Activated gamma-delta T cell treated with anti-CD3 and anti-CD28 coated beads, Interleukin-2, amount 50 U/mL, for 16 hours (primary cell): ENCODE data around the gene SALL2.

Experiments used
- DNase-seq: peaks from one replicate; pipeline ENCODE4 v3.0.0-alpha.2; 2020; ENCODE audit warnings: low read depth

Gene SALL2

DNA sequence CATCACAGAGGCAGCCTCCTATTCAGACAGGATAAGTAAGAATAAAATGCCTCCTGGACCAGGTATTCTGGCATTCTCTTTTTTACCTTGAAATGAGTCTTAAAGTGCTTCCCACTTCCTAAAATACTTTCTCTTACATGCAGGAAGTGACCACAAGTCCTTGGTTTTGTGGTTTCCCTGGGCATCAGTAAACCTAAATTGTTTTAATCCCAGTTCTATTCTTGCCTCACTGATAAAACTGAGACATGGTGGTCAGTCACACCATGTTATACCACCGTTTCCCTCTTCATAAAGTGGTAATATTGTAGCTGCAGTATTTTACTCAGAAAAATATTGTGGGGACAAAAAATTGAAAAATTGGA, 1.2 kb upstream of the SALL2 start:
- no peak for DNase-seq

DNA sequence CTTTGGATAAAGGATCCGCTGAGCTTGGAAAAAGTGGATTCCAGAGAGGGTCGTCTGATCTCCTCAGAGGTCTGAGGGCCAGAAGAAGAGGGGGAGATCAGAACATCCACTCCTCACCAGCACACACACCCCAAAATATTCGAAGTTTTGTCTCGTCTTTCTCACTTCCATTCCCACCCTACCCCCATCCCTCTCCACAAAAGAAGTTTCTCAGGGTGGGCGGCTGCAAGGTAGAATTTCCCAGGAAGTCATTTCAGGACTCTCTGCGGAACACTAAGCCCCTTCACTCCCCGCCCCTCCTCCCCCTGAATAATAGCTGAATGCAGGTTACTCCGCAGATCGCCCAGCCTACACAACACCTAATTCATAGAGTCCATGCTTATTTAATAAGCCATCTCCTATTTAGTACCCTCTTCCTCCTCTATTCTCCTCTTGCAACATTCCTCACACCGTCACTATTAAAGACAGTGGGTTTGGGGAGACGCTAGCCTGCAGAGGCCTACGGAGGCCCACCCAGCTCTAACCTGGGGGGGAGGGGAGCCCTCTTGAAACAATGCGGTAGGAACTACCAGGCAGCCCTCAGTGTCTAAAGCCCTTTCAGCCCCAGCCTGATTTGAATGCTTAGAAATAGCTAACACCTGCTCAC, 649 bp upstream of the SALL2 start:
- no peak for DNase-seq

- DNase-seq: no peak
Observed at GRCh38 chr14:21525571-21525961, 580 bp downstream of the SALL2 start.

GRCh38 chr14:21524575-21525490, 1.3 kb downstream of the SALL2 start:
- no peak for DNase-seq

DNA sequence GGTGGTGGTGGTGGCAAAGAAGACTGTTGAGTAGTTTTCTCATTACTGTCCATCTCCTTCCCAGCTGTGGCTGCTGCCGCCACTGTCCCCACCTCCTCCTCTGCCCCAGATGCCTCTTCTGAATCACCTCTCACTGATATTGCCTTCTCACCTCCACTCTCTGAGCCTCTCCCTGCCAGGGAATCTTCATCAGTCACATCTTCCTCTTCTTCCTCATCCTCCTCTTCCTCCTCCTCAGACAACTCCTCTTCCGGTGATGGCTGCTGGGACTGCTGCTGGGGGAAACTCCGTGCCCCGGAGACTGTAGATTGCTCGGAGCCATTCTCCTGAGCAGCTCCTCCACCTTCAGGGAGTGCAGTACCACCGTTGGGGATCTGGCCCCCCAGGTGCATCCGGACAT, 2.9 kb downstream of the SALL2 start:
- no peak for DNase-seq

GRCh38 chr14:21521501-21521900, 4.6 kb downstream of the SALL2 start:
- DNase-seq: no peak

DNA sequence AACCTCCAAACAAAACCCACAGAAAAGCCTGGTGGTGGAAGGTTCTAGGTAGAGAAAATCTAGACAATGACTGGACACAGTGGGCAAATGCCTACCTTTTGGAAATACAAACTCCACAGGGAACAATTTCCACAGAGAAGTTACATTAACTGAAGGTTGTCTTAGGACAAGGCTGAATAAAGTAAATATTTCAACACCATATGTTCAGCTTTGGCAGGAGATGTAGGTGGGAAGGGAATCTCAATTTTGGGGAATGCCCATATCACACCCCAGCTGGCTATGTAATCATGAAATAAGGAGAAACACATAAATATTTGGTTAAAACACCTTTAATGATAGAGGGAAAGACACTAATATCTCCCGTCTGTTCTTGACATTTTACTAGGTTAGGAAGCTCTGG, 5.4 kb downstream of the SALL2 start:
- no peak for DNase-seq

- no peak for DNase-seq
Observed at GRCh38 chr14:21518725-21519124, 7.4 kb downstream of the SALL2 start.

- no peak for DNase-seq
Observed at GRCh38 chr14:21514341-21514740, 11.8 kb downstream of the SALL2 start.

- peak; percentile 89 for DNase-seq
Observed at GRCh38 chr14:21510735-21511657, 15.2 kb downstream of the SALL2 start, which contains the start of gene METTL3. TSS of gene METTL3 (minus strand) at chr14:21511340. CDS start at chr14:21511223, 117 bp downstream.

- DNase-seq: no peak
Observed at GRCh38 chr14:21509432-21510143, 16.6 kb downstream of the SALL2 start.

- DNase-seq: no peak
Observed at GRCh38 chr14:21506557-21506956, 19.6 kb downstream of the SALL2 start.

DNA sequence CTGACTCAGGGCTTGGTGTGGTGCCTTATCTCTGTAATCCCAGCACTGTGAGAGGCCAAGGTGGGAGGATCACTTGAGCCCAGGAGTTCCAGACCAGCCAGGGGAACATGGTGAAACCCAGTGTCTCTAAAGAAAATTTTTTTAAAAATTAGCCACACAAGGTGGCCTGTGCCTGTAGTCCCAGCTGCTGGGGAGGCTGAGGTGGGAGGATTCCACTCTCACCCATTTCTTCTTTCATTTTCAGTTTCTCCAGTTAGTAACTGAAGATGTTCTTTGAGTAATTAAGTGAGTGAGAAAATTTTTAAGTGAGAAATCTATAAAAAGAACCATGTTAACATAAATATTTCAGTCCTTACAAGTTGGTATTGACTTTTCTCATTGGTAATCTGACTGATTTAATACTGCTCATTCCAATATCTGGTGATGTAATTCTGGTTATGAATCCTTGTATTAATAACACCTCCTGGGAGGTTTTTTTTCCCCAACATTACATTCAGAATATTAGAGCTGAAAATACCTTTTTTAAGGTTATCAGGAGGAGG, 21.1 kb downstream of the SALL2 start:
- DNase-seq: no peak

GRCh38 chr14:21503376-21503775, 22.8 kb downstream of the SALL2 start:
- DNase-seq: no peak

GRCh38 chr14:21501568-21501967, 24.6 kb downstream of the SALL2 start:
- DNase-seq: no peak

GRCh38 chr14:21498540-21499526, 27.3 kb downstream of the SALL2 start:
- DNase-seq: no peak

DNA sequence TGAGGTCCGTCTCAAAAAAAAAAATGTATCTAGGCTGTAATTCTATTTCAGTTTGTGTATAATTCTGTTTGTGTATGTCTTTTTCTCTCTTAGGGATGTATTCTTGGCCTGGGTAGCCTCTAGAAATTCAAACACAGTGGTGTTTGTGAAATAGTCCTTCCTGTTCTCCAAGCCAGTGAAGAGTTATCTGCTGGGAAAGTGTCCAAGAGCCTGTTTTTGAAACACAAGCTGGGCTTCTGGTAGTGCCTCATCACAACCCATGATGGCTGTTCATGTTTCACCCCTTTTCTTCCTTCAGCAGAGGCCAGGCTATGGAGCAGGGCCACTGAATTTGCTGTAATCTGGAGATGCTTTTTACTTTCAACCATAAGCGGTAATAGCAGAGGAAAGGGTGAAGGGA, 29.7 kb downstream of the SALL2 start:
- no peak for DNase-seq

- DNase-seq: no peak
Observed at GRCh38 chr14:21494902-21495762, 31.0 kb downstream of the SALL2 start.

DNA sequence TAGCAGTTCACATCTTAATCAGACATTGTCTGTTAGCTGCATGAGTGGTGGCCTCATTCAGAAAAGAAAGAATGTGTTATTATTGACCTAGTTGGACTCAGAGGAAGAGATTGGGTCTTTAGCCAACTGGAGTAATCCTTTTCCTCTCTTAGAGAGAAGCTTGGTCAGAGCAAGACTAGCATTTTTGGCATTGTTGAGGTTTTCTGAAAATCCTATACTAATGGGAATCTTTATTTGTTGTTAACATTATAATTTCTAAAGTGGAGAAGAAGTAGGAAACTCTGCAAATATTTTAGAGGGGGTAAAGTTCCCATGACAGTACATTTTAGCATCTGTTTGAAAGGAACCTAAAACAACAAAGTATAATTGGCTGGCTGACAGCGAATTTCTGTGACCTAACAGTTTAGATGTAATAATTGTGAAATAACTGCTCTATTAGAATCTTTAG, 39.5 kb downstream of the SALL2 start:
- DNase-seq: no peak
